ENCODE measurements around the gene HSPBAP1.
"Not testable (repeated sequence)": the region's sequence is repeated elsewhere in the genome, so short reads cannot be mapped to it uniquely, and the experiment has no call there.

The HSPBAP1 gene

DNA sequence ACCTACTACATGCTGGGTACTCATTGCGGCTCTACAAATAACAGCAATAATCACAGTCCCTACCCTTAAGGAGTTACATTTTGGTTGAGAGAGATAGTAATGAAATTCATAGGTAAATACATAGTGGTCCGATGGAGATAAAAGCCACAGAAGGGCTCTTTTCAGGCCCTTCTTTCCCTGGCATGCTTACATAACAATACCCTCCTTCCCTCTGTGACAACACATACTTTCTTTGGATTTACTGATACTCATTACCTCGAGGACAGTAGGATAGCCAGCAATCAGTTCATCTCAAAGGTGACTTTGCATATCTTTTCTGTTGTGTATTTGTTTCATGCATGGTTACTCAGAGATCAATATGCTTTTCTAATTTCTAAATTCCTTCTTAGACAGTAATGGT lies 54.5 kb downstream of the HSPBAP1 start:
- DNase-seq (ENCODE audit: low read depth): no peak

DNA sequence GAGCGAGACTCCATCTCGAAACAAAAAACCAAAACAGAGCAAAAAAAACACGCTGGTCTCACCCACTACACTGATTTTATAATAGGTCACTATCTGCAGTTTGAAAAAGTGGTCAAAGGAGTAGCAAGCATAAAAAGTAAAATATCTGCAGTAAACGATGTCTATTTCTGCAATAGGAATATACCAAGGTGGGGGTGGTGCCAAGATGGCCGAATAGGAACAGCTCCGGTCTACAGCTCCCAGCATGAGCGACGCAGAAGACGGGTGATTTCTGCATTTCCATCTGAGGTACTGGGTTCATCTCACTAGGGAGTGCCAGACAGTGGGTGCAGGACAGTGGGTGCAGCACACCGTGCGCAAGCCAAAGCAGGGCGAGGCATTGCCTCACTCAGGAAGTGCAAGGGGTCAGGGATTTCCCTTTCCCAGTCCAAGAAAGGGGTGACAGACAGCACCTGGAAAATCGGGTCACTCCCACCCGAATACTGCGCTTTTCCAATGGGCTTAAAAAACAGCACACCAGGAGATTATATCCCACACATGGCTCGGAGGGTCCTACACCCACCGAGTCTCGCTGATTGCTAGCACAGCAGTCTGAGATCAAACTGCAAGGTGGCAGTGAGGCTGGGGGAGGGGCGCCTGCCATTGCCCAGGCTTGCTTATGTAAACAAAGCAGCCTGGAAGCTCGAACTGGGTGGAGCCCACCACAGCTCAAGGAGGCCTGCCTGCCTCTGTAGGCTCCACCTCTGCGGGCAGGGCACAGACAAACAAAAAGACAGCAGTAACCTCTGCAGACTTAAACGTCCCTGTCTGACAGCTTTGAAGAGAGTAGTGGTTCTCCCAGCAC lies 60.7 kb downstream of the HSPBAP1 start:
- DNase-seq (ENCODE audit: low read depth): not testable (repeated sequence)

DNA sequence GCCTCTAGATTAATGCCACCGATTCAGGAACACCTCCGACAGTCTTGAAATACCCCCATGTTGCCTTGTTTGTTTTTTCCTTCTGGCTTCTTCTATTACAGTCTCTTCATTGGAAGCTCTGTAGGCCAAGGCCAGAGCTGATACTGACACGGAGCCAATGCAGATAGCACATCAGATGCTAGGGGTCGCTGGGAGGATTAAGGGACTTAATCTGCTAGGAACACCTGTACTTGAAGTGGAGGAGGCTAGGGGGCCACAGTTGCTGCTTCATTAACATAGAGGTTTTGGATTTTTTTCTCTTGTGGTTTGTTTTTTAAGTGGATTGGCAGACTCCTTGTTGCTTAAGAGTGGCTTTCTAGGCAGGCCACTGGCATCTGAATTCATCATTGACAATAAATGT lies 63.4 kb downstream of the HSPBAP1 start:
- no peak for DNase-seq (ENCODE audit: low read depth)

DNA sequence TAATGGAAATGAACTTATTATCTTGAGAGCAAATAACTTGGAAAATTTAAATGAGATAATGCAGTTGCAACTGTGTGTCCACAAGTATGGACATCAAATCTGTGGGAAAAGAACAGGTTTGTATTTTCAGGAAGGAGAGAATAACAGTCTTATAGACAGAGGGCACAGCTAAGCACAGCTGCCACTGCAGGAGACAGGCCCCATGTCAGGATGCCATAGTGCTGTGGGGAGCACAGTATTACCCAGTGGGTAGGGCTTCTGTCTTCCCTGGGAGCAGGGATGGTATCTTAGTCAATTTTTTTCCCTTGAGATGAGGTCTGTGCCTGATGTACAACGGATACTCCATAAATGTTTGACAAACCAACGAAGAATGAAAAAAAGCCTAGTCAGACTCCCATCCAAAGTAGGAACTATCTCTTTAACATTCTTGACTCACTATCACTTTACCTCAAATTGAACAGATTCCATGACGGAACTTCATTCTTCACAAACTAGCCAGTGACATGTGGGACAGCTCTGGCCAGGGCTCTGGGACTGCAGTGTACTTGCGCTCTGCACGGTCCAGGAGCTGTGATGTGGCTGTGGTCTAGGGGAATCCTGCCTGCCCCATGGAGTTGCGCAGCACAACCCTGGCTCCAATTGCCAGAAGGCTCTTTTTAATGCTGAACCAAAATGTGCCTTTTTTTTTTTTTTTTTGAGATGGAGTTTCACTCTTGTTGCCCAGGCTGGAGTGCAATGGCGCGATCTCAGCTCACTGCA lies 64.7 kb downstream of the HSPBAP1 start:
- no peak for DNase-seq (ENCODE audit: low read depth)

DNA sequence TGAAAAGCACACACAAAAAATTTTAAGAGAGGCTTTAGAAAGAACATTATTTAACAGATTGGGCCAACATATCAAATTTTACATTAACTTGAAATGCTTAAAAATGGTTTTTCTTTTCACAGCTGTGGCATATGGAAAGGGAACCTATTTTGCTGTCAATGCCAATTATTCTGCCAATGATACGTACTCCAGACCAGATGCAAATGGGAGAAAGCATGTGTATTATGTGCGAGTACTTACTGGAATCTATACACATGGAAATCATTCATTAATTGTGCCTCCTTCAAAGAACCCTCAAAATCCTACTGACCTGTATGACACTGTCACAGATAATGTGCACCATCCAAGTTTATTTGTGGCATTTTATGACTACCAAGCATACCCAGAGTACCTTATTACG lies 65.4 kb downstream of the HSPBAP1 start:
- no peak for DNase-seq (ENCODE audit: low read depth)

DNA sequence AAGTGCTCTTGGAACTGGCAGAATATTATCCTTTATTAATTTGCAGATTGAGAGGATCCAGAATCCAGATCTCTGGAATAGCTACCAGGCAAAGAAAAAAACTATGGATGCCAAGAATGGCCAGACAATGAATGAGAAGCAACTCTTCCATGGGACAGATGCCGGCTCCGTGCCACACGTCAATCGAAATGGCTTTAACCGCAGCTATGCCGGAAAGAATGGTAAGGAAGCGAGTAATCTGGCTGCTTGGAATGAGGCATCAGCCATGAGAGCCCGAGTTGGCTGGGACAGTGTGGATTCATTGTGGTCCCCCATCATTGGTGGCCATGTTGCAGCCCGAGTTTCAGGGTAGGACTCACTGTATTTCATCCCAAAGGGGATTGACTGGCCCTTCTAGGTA lies 65.9 kb downstream of the HSPBAP1 start:
- no peak for DNase-seq (ENCODE audit: low read depth)

DNA sequence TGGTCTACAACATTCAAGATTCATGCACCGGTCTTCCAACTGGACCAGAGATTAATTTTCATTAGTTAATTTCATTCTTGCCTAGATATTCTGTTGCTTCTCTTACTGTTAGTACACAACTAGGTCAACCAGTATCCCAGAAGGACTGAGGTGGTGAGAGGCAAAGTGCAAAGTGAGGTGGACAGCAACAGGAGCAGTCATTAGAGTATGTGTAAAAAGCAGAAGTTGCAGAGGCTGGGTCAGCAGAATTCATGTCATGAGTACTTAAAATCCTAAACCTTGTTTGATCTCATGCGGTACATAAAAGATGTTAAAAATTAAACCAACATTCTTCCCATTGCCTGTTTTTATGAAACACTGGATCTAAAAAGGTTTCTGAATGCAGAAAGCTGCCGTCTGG lies 66.3 kb downstream of the HSPBAP1 start:
- no peak for DNase-seq (ENCODE audit: low read depth)

DNA sequence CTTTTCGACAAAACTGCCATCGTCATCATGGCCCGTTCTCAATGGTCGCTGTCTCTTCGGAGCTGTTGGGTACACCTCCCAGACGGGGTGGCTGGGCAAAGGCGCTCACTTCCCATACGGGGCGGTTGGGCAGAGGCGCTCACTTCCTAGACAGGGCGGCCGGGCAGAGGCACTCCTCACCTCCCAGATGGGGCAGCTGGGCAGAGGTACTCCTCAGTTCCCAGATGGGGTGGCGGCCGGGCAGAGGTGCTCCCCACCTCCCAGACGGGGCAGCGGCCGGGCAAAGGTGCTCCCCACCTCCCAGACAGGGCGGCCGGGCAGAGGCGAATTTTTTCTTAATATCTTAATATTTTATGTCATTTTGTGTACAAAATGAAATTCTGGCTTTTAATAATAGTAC lies 68.5 kb downstream of the HSPBAP1 start:
- DNase-seq (ENCODE audit: low read depth): no peak

DNA sequence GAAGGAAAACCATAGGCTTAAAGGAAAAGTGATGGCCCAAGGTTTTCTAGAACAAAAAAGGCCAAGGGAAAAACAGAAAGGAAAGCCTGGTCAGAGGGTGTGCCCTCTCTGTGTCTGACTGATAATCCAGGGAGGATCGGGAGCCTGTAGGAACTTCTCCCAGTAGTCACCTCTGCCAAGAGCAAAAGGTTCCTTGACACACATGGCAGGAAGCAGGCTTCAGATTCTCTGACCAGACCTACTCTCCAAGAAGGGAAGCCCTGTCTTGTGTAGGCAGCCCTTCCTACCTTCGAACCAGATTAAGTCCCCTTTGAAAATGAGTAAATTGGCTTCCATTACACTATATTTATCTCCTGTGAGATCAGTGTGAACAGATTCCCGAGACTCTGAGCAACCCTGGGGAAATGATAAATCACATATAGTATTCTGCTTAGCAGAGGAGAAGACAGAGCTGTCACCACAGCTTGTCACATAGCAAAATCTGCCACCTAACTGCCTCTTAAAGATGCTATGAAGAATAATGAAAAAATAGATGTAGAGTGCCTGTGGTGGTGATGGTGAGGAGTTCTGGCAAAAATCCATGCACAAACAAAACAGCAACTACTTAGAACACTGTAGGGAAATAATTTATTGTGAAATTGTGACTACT lies 74.2 kb downstream of the HSPBAP1 start:
- DNase-seq (ENCODE audit: low read depth): no peak

DNA sequence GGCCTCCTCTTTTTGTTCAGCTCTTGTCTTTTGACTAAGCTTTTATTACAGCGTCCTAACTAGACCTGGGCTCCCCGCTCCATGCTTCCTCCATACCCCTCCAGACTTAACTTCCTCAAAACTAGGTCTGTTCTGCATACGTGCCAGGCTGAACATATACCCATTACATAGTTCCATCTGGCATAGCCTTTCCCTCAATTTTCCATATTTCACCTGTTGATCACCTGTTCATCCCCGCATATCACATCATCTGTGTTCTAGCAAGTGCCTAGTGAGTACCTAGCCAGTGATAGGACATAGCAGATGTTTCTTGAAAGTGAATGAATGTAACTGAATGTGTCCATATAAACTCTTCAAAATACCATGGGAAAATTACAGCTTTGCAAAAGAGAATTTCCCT lies 77.0 kb downstream of the HSPBAP1 start:
- DNase-seq (ENCODE audit: low read depth): no peak

DNA sequence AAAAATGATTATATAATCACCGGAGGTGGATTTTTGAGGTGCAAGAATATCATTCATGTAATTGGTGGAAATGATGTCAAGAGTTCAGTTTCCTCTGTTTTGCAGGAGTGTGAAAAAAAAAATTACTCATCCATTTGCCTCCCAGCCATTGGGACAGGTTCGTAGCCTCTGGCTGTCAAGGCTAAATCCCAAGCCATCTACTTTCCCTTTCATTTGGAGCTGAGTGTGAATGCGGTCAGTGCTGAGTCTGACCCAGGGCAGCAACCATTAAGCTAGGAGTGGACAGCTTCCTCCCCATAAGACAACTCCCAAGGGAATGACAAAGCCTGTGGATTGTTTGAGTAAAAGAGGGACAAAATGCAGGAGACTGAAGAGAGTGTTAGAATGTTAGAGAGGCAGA lies 79.4 kb downstream of the HSPBAP1 start:
- DNase-seq (ENCODE audit: low read depth): no peak

DNA sequence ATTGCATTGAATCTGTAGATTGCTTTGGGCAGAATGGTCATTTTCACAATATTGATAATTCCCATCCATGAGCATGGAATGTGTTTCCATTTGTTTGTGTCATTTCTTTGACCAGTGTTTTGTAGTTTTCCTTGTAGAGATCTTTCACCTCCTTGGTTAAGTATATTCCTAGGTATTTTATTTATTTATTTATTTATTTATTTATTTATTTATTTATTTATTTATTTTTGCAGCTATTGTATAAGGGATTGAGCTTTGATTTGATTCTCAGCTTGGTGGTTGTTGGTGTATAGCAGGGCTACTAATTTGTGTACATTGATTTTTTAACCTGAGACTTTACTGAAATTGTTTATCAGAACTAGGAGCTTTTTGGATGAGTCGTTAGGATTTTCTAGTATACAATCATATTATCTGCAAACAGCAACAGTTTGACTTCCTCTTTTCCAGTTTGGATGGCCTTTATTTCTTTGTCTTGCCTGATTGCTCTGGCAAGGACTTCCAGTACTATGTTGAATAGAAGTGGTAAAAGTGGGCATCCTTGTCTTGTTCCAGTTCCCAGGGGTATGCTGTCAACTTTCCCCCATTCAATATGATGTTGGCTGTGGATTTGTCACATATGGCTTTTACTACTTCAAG lies 82.9 kb downstream of the HSPBAP1 start:
- DNase-seq (ENCODE audit: low read depth): not testable (repeated sequence)

DNA sequence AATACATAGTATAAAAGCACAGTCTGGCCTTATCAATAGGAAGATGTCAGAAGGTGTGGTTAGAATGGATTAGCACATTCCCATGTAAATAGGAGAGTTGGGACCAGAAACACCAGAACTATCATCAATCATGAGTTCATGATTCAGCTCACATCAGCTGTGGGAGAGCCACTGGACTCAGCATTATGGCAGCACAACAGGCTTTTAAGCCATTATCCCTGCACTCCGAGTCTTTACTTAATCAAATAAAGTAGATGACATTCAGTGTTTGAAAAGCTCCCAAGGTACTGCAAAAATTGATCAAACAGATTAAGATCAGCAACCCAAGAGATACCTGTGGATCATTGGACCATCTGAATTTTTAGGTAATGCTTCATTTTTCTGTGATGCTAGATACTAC lies 88.3 kb downstream of the HSPBAP1 start:
- no peak for DNase-seq (ENCODE audit: low read depth)

DNA sequence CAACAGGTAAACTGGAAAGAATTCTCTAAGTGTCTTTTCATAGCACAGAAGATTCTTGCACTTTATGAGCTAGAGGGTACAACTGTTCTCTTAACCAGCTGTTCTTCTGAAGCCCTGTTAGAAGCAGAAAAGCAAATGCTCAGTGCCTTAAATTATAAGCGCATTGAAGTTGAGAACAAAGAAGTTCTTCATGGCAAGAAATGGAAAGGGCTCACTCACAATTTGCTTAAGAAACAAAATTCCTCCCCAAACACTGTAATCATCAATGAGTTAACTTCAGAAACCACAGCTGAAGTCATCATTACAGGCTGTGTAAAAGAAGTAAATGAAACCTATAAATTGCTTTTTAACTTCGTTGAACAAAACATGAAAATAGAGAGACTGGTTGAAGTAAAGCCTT lies 93.4 kb downstream of the HSPBAP1 start:
- DNase-seq (ENCODE audit: low read depth): no peak

DNA sequence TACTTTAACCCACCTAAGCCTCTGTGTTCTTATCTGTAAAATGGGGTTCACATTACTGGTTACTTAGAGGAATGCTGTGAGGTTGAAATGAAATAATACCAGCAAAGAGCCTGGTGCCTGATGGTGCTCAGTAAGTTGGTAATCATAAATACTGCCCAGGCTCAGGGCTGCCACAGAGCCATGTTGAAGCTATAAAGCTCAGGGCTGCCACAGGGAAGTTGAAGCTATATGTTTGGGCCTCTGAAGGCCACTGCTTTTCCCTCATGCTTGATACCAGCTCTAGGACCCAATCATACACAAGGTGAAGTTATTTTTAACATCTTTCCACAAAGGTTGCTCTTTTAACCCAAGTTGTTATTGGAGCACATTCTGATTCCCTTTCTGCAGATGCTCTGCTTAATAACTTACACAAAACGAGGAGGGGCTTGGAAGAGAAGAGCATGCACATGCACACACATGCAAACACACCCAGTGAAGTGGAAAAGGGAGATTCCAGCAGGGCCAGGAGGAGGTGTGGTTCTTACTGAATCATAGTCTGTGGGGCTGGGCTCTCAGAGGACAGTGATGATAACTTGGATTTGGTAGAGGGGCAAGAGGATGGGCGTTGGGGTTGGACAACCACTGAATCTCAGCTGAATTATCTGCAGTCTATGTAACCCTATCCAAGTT lies 95.5 kb downstream of the HSPBAP1 start:
- DNase-seq (ENCODE audit: low read depth): no peak

DNA sequence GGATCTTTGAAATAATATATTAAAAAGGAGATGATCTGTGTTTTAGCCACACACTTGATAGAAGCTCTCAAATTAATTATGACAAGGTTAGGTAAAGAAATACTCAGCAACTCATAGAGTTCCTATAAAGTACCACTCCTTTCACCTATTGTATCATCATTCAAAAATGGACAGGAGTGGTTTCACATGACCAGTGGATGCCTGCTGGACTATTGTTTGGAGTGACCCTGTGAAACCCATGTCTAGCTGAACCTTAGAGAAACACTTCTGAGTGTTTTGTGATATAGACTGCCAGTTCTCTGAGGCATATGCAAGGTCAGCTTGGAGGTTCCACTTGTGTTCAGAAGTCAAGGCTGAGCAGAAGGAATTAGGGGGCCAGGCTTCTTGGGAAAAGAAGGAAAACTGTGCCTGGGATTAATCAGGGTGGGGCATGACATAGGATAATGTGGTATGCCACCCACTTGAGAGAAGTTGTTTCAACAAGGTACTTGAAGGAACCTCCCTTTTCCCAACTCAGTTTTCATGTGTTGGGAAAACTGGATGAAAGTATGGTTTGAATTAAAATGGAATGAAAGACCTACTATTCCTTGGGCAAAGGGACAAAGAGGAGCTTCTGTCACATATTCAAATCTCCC lies 97.6 kb downstream of the HSPBAP1 start:
- no peak for DNase-seq (ENCODE audit: low read depth)

DNA sequence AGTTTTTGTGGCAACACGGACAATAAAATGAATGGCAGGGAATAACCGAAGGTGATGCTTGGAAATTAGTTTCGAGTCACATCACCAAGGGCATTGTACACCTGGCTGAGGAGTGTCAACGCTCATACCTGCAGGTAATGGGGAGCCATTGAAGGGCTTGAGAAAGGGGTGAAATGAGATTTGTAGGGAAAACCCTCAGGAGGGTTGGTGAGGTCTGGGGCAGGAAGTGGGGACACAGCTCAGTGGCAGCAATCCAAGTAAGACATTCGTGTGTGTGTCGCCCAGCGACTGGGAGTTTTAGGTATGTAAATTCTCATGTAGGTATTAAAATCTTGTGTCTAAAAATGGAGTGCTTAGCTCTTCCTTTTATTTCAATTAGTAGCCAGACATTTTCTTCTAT lies 98.7 kb downstream of the HSPBAP1 start:
- no peak for DNase-seq (ENCODE audit: low read depth)

DNA sequence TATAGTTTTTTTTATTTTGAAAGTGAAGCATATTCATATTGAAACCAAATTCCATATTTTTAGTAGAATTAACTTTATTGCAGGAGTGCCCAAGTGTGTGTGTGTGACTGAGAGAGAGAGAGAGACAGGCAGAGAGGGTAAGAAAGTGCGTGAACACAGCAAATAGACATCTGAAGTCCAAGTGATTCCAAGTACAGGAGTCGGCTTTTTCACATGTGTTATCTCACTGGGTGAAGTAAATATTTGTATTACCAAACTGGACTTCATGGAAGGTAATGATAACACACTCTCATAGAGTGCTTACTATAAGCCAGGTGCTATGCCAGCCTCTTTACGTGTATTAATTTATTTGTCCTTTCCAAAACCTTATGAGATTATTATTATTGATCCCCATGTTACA lies 101.0 kb downstream of the HSPBAP1 start:
- no peak for DNase-seq (ENCODE audit: low read depth)

DNA sequence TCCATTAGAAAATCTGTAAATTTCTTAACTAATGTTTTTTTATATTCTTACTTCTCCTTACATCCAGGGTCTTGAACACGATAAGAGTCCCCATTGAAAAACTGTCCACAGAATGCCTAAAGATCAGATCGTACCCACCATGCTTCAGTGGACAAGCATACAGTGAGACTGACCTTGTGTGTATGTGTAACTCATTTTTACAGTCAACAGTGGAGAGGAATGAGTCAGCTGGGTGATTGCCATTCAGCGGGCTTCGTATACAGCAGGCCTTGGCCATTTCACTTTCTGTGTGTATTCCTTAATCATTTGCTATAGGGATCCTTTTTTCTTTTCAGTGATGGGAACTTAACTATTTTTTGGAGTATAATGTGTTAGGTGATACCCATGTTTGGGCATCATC lies 102.4 kb downstream of the HSPBAP1 start:
- DNase-seq (ENCODE audit: low read depth): no peak

DNA sequence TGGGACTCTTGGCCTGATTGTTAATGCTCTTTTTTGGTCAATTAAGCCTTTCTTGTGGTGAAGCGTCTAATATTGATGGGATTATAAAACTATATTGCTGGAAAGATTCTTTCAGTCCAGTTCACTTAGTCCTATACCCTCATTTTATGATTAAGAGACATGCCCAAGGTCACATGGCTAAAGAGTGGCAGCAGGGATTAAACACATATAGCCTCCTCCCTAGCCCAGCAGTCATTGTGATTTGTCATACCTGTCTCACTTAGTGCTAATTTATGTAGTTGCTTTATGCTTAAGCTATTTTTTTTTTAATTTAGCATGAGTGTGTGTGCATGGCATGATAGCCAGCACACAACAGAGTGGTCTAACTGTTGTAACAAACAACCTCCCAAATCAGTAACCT lies 103.5 kb downstream of the HSPBAP1 start:
- no peak for DNase-seq (ENCODE audit: low read depth)
